Measurements from ENCODE around the gene MAP2K2. TPM values are rescaled to one million over a fixed set of nuclear protein-coding genes. Genes with fewer than 3 reads are reported as not detected.

The MAP2K2 gene
- polyA plus RNA-seq, 1 donor from 2014 or later: 95.5 TPM

GRCh38 chr19:4154571-4155312 is 30.8 kb upstream of the MAP2K2 start:
- no peaks in the 10 kb centered on the region for H3K27me3 ChIP-seq (ENCODE audit: insufficient read depth, low read depth, low read length)
- H2AFZ ChIP-seq (ENCODE audit: low read depth, low read length): no peak overlapping the region
- no peak overlapping the region for H3K9ac ChIP-seq (ENCODE audit: low read length)
- no peaks in the 10 kb centered on the region for H4K20me1 ChIP-seq (ENCODE audit: insufficient read depth)
- H3K4me2 ChIP-seq (ENCODE audit: low read length): no peak overlapping the region
- H3K36me3 ChIP-seq (ENCODE audit: insufficient read depth, low read length): no peaks in the 10 kb centered on the region
- no peaks in the 10 kb centered on the region for H3F3A ChIP-seq (ENCODE audit: insufficient read depth, low read length, poor library complexity, severe bottlenecking)
- H3K27ac ChIP-seq (ENCODE audit: low read length): no peak overlapping the region
- no peaks in the 10 kb centered on the region for H3K9me2 ChIP-seq (ENCODE audit: insufficient read depth, low read length)
- H3K79me2 ChIP-seq (replicated peaks; ENCODE audit: insufficient read depth, low read length): no peaks in the 10 kb centered on the region
- H3K9me3 ChIP-seq (ENCODE audit: low read length): no peaks in the 10 kb centered on the region
- TF ChIP-seq POLR2AphosphoS5 (IDR thresholded peaks at IDR 0.05) (no peak), CTCF (IDR thresholded peaks at IDR 0.05; ENCODE audit: poor library complexity, severe bottlenecking) (no peak), REST (IDR thresholded peaks at IDR 0.05; ENCODE audit: borderline replicate concordance) (no peak), TAF1 (IDR thresholded peaks at IDR 0.05; ENCODE audit: low read depth) (no peak), EZH2 (IDR thresholded peaks at IDR 0.05; ENCODE audit: borderline replicate concordance, insufficient read depth, low read length, poor library complexity, severe bottlenecking) (no peak), RAD21 (conservative IDR thresholded peaks at IDR 0.05) (no peak), MXI1 (conservative IDR thresholded peaks at IDR 0.05; ENCODE audit: poor library complexity, severe bottlenecking) (no peak), EP300 (conservative IDR thresholded peaks at IDR 0.05; ENCODE audit: poor library complexity, severe bottlenecking) (no peak), SMC3 (conservative IDR thresholded peaks at IDR 0.05; ENCODE audit: poor library complexity) (no peak)
- no peak overlapping the region for H3K4me3 ChIP-seq (ENCODE audit: low read length)

DNA sequence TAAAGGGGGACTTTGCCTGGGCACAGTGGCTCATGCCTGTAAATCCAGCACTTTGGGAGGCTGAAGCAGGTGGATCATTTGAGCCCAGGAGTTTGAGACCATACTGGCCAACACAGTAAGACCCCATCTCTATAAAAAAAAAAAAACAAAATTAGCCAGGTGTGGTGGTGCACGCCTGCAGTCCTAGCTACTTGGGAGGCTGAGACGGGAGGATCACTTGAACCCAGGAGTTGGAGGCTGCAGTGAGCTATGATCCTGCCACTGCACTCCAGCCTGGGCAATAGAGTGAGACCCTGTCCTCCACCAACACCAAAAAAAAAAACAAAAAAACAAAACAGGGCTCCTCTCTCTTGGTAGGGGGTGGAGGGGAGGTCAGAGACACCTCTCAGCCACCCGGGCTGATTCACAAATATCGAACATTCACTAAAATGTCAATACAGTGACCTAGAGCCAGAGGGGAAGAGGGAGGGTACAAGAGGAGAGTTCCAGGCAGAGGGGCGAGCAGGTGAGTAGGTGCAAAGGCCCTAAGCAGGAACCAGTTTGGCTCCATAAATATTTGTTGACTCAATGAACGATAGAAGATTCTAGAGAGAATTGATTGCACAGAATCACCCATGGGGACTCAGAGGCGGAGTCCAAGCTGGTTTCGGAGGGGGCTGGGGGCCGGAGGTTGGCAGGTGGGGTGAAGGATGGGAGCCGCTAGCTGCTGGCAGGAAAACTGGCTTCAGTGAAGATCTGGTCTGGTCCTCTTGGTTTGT is 28.5 kb upstream of the MAP2K2 start:
- no peak overlapping the region for H3K9ac ChIP-seq (ENCODE audit: low read length)
- H3K9me3 ChIP-seq (ENCODE audit: low read length): no peaks in the 10 kb centered on the region
- no peaks in the 10 kb centered on the region for H3K79me2 ChIP-seq (replicated peaks; ENCODE audit: insufficient read depth, low read length)
- no peak overlapping the region for H2AFZ ChIP-seq (ENCODE audit: low read depth, low read length)
- no peak overlapping the region for H3K27ac ChIP-seq (ENCODE audit: low read length)
- no peaks in the 10 kb centered on the region for H3K36me3 ChIP-seq (ENCODE audit: insufficient read depth, low read length)
- H3K4me2 ChIP-seq (ENCODE audit: low read length): no peak overlapping the region
- no peaks in the 10 kb centered on the region for H3K27me3 ChIP-seq (ENCODE audit: insufficient read depth, low read depth, low read length)
- TF ChIP-seq SMC3 (conservative IDR thresholded peaks at IDR 0.05; ENCODE audit: poor library complexity): no peak
- no peak for TF ChIP-seq EP300 (conservative IDR thresholded peaks at IDR 0.05; ENCODE audit: poor library complexity, severe bottlenecking)
- no peak for TF ChIP-seq REST (IDR thresholded peaks at IDR 0.05; ENCODE audit: borderline replicate concordance)
- no peak for TF ChIP-seq EZH2 (IDR thresholded peaks at IDR 0.05; ENCODE audit: borderline replicate concordance, insufficient read depth, low read length, poor library complexity, severe bottlenecking)
- TF ChIP-seq MXI1 (conservative IDR thresholded peaks at IDR 0.05; ENCODE audit: poor library complexity, severe bottlenecking): no peak
- no peak for TF ChIP-seq RAD21 (conservative IDR thresholded peaks at IDR 0.05)
- no peak for TF ChIP-seq CTCF (IDR thresholded peaks at IDR 0.05; ENCODE audit: poor library complexity, severe bottlenecking)
- TF ChIP-seq TAF1 (IDR thresholded peaks at IDR 0.05; ENCODE audit: low read depth): no peak
- TF ChIP-seq POLR2AphosphoS5 (IDR thresholded peaks at IDR 0.05): no peak
- H3K4me3 ChIP-seq (ENCODE audit: low read length): no peak overlapping the region
- no peaks in the 10 kb centered on the region for H3K9me2 ChIP-seq (ENCODE audit: insufficient read depth, low read length)
- no peaks in the 10 kb centered on the region for H3F3A ChIP-seq (ENCODE audit: insufficient read depth, low read length, poor library complexity, severe bottlenecking)
- no peaks in the 10 kb centered on the region for H4K20me1 ChIP-seq (ENCODE audit: insufficient read depth)

Measured in neural cell (in vitro differentiated cells).